ENCODE results near the gene LINGO4.

Gene LINGO4

GRCh38 chr1:151839082-151839412, 33.8 kb upstream of the LINGO4 start:
- H3K9me3 Mint-ChIP-seq (ENCODE audit: low read depth), result no peaks in the 10 kb centered on the region
- peak overlapping the region; percentile 86 for H3K4me3 Mint-ChIP-seq
- H3K27me3 Mint-ChIP-seq, result no peaks in the 10 kb centered on the region
- peaks cover 48% of the 10 kb centered on the region for H3K4me1 Mint-ChIP-seq (ENCODE audit: low read depth)
- peak overlapping the region; percentile 46 for H3K27ac Mint-ChIP-seq
- H3K36me3 Mint-ChIP-seq, result peaks cover 2% of the 10 kb centered on the region

GRCh38 chr1:151838222-151839081, 33.2 kb upstream of the LINGO4 start:
- no peaks in the 10 kb centered on the region for H3K27me3 Mint-ChIP-seq

GRCh38 chr1:151837884-151838221, 32.6 kb upstream of the LINGO4 start:
- Mint-ChIP-seq H3K27ac (peak overlapping the region; percentile 90), H3K9me3 (ENCODE audit: low read depth) (no peaks in the 10 kb centered on the region), H3K27me3 (no peaks in the 10 kb centered on the region), H3K4me1 (ENCODE audit: low read depth) (peaks cover 58% of the 10 kb centered on the region), H3K4me3 (peak overlapping the region; percentile 89), H3K36me3 (peaks cover 2% of the 10 kb centered on the region)

More at GRCh38 chr1:151838222-151839081, 33.2 kb upstream of the LINGO4 start:
- H3K9me3 Mint-ChIP-seq (ENCODE audit: low read depth), result no peaks in the 10 kb centered on the region
- peak overlapping the region; percentile 46 for H3K27ac Mint-ChIP-seq
- peak overlapping the region; percentile 86 for H3K4me3 Mint-ChIP-seq
- peaks cover 54% of the 10 kb centered on the region for H3K4me1 Mint-ChIP-seq (ENCODE audit: low read depth)
- peaks cover 2% of the 10 kb centered on the region for H3K36me3 Mint-ChIP-seq

GRCh38 chr1:151837197-151837596, 32.0 kb upstream of the LINGO4 start:
- no peaks in the 10 kb centered on the region for H3K27me3 Mint-ChIP-seq
- no peaks in the 10 kb centered on the region for H3K36me3 Mint-ChIP-seq
- peaks cover 64% of the 10 kb centered on the region for H3K4me1 Mint-ChIP-seq (ENCODE audit: low read depth)
- no peaks in the 10 kb centered on the region for H3K9me3 Mint-ChIP-seq (ENCODE audit: low read depth)
- H3K27ac Mint-ChIP-seq, result peak overlapping the region; percentile 90
- peak overlapping the region; percentile 89 for H3K4me3 Mint-ChIP-seq

- Mint-ChIP-seq H3K9me3 (ENCODE audit: low read depth) (no peaks in the 10 kb centered on the region), H3K4me3 (no peak overlapping the region), H3K27ac (no peak overlapping the region), H3K4me1 (ENCODE audit: low read depth) (peaks cover 71% of the 10 kb centered on the region), H3K36me3 (no peaks in the 10 kb centered on the region), H3K27me3 (no peaks in the 10 kb centered on the region)
Observed at GRCh38 chr1:151835596-151835995, 30.4 kb upstream of the LINGO4 start.

- H3K4me3 Mint-ChIP-seq, result no peak overlapping the region
- H3K36me3 Mint-ChIP-seq, result no peaks in the 10 kb centered on the region
- H3K4me1 Mint-ChIP-seq (ENCODE audit: low read depth), result peaks cover 71% of the 10 kb centered on the region
- H3K27me3 Mint-ChIP-seq, result no peaks in the 10 kb centered on the region
- no peak overlapping the region for H3K27ac Mint-ChIP-seq
- no peaks in the 10 kb centered on the region for H3K9me3 Mint-ChIP-seq (ENCODE audit: low read depth)
Observed at GRCh38 chr1:151834239-151834638, 29.0 kb upstream of the LINGO4 start.

- H3K4me3 Mint-ChIP-seq, result no peak overlapping the region
- no peaks in the 10 kb centered on the region for H3K27me3 Mint-ChIP-seq
Observed at GRCh38 chr1:151833172-151833900, 28.1 kb upstream of the LINGO4 start.

GRCh38 chr1:151832318-151832980, 27.2 kb upstream of the LINGO4 start:
- H3K27me3 Mint-ChIP-seq, result no peaks in the 10 kb centered on the region
- peaks cover 78% of the 10 kb centered on the region for H3K4me1 Mint-ChIP-seq (ENCODE audit: low read depth)
- no peaks in the 10 kb centered on the region for H3K9me3 Mint-ChIP-seq (ENCODE audit: low read depth)
- H3K27ac Mint-ChIP-seq, result no peak overlapping the region
- H3K36me3 Mint-ChIP-seq, result no peaks in the 10 kb centered on the region
- H3K4me3 Mint-ChIP-seq, result no peak overlapping the region

More at GRCh38 chr1:151833172-151833900, 28.1 kb upstream of the LINGO4 start:
- Mint-ChIP-seq H3K36me3 (no peaks in the 10 kb centered on the region), H3K9me3 (ENCODE audit: low read depth) (no peaks in the 10 kb centered on the region), H3K4me1 (ENCODE audit: low read depth) (peaks cover 74% of the 10 kb centered on the region), H3K27ac (no peak overlapping the region)

GRCh38 chr1:151831605-151832004, 26.4 kb upstream of the LINGO4 start, which contains the start of gene RORC:
Gene RORC, minus strand, starts transcription at chr1:151831802. Its CDS starts 38 bp downstream, at chr1:151831764.
- Mint-ChIP-seq H3K36me3 (no peaks in the 10 kb centered on the region), H3K9me3 (ENCODE audit: low read depth) (no peaks in the 10 kb centered on the region), H3K27me3 (no peaks in the 10 kb centered on the region), H3K27ac (no peak within 1 kb of the TSS), H3K4me1 (ENCODE audit: low read depth) (peaks cover 69% of the 10 kb centered on the region), H3K4me3 (no peak within 1 kb of the TSS)

- Mint-ChIP-seq H3K27ac (no peak overlapping the region), H3K4me1 (ENCODE audit: low read depth) (peaks cover 69% of the 10 kb centered on the region), H3K27me3 (no peaks in the 10 kb centered on the region), H3K4me3 (no peak overlapping the region), H3K9me3 (ENCODE audit: low read depth) (no peaks in the 10 kb centered on the region), H3K36me3 (no peaks in the 10 kb centered on the region)
Observed at GRCh38 chr1:151831256-151831591, 26.0 kb upstream of the LINGO4 start.

- Mint-ChIP-seq H3K4me1 (ENCODE audit: low read depth) (peaks cover 73% of the 10 kb centered on the region), H3K4me3 (no peak overlapping the region), H3K27ac (peak overlapping the region; percentile 22), H3K36me3 (no peaks in the 10 kb centered on the region), H3K9me3 (ENCODE audit: low read depth) (no peaks in the 10 kb centered on the region), H3K27me3 (no peaks in the 10 kb centered on the region)
Observed at GRCh38 chr1:151830055-151830454, 24.8 kb upstream of the LINGO4 start.

GRCh38 chr1:151829352-151830046, 24.3 kb upstream of the LINGO4 start:
- H3K27me3 Mint-ChIP-seq, result no peaks in the 10 kb centered on the region
- peak overlapping the region; percentile 46 for H3K27ac Mint-ChIP-seq
- peak overlapping the region; percentile 52 for H3K4me3 Mint-ChIP-seq
- no peaks in the 10 kb centered on the region for H3K36me3 Mint-ChIP-seq
- peaks cover 71% of the 10 kb centered on the region for H3K4me1 Mint-ChIP-seq (ENCODE audit: low read depth)
- H3K9me3 Mint-ChIP-seq (ENCODE audit: low read depth), result no peaks in the 10 kb centered on the region

- Mint-ChIP-seq H3K36me3 (no peaks in the 10 kb centered on the region), H3K27me3 (no peaks in the 10 kb centered on the region), H3K4me1 (ENCODE audit: low read depth) (peaks cover 66% of the 10 kb centered on the region), H3K4me3 (peak overlapping the region; percentile 52), H3K27ac (no peak overlapping the region), H3K9me3 (ENCODE audit: low read depth) (no peaks in the 10 kb centered on the region)
Observed at GRCh38 chr1:151828921-151829320, 23.7 kb upstream of the LINGO4 start.

- no peaks in the 10 kb centered on the region for H3K36me3 Mint-ChIP-seq
- no peak overlapping the region for H3K27ac Mint-ChIP-seq
- peaks cover 57% of the 10 kb centered on the region for H3K4me1 Mint-ChIP-seq (ENCODE audit: low read depth)
- H3K9me3 Mint-ChIP-seq (ENCODE audit: low read depth), result no peaks in the 10 kb centered on the region
- H3K4me3 Mint-ChIP-seq, result peak overlapping the region; percentile 53
- H3K27me3 Mint-ChIP-seq, result no peaks in the 10 kb centered on the region
Observed at GRCh38 chr1:151827853-151828252, 22.6 kb upstream of the LINGO4 start.
